ENCODE data around the gene KCND2. TPM values are rescaled to one million over a fixed set of nuclear protein-coding genes. Genes with fewer than 3 reads are reported as not detected.

KCND2 gene
- total and polyA plus RNA-seq, 2 of the 4 experiments (the other 2 are of a cell fraction), result under 0.01 TPM; not detected in 1

DNA sequence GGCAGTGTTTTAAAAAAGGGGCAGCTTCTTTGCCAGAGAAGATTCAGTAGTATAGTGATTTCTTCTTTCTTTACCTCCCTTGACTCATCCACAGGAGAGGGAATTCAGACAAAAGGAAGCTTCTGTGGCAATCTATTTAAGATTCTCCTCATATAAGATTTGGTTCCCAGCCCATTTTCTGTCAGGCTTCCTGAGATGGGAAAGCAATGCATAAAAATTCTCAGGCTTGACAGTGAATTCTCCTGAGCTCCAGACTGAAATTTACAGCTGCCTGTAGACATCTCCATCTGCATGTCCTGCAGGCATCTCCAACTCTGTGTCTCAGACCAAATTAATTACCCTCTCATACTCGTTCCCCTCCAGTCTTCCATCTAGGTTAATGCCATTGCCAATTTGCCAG is 512.1 kb downstream of the KCND2 start:
- H2BK15ac ChIP-seq (ENCODE audit: low read depth, low read length), result no peak overlapping the region
- no peaks in the 10 kb centered on the region for H3K79me1 ChIP-seq (ENCODE audit: low read depth in 1 of 2, low read length in 2 of 2)
- H3K4me2 ChIP-seq (ENCODE audit: low read depth, low read length), result no peak overlapping the region
- no peak overlapping the region for H3K23ac ChIP-seq (ENCODE audit: low read depth, low read length)
- ATAC-seq (ENCODE audit: low read depth), result no peak
- H4K8ac ChIP-seq (ENCODE audit: low read depth in 2 of 2, low read length in 2 of 2), result no peak overlapping the region
- H3K4ac ChIP-seq (ENCODE audit: low read depth, low read length), result no peak overlapping the region
- dilution Hi-C loops (cut with HindIII; ENCODE audit: low sequenced_read_pairs, unreplicated experiment) (no loop called here), intact Hi-C loops (cut with micrococcal nuclease) (no loop called here), in situ Hi-C loops (cut with MboI; ENCODE audit: low sequenced_read_pairs) (no loop called here)
- H3K9me1 ChIP-seq (ENCODE audit: insufficient read depth, low read length), result no peaks in the 10 kb centered on the region
- ChIA-PET POLR2A (ENCODE audit: unreplicated experiment) (no interaction called here), CTCF (no interaction called here)
- H2AK5ac ChIP-seq (ENCODE audit: low read depth, low read length), result no peak overlapping the region
- BruUV-seq (replicated peaks), result no TSS peak
- 33% methylated on average over 1 of the region's 1 CpG; no CpG with 5 or more reads in 1 of the 2 experiments for WGBS, 2 experiments (ENCODE audit: extremely low coverage in 2 of 2, insufficient read length in 1 of 2)
- H2BK20ac ChIP-seq (ENCODE audit: low read depth, low read length), result no peak overlapping the region
- no peak overlapping the region for H3K9ac ChIP-seq (ENCODE audit: low read depth, low read length)
- H2BK5ac ChIP-seq (ENCODE audit: low read depth, low read length, poor library complexity, severe bottlenecking), result no peak overlapping the region
- H3K56ac ChIP-seq (ENCODE audit: extremely low read depth, insufficient read depth, low read length), result no peak overlapping the region
- peaks cover 5% of the 10 kb centered on the region; the same call in 1 of the 2 replicates for H3K36me3 ChIP-seq (ENCODE audit: control insufficient read depth, insufficient read depth, low read length)
- H4K91ac ChIP-seq (ENCODE audit: insufficient read depth, low read depth, low read length), result no peak overlapping the region
- no peak overlapping the region for H2AK9ac ChIP-seq (replicated peaks; ENCODE audit: low read depth, low read length, poor library complexity)
- no peaks in the 10 kb centered on the region for H3K4me1 ChIP-seq (ENCODE audit: control insufficient read depth, insufficient read depth, low read length)
- H3K27ac ChIP-seq (ENCODE audit: insufficient read depth, low read length), result no peak overlapping the region
- H4K5ac ChIP-seq (ENCODE audit: low read depth, low read length), result no peak overlapping the region
- H3K14ac ChIP-seq (replicated peaks; ENCODE audit: low read depth, low read length), result no peak overlapping the region
- TF ChIP-seq CEBPB (IDR thresholded peaks at IDR 0.05; ENCODE audit: low read depth, low read length), result no peak
- no peak for TF ChIP-seq SMC3 (IDR thresholded peaks at IDR 0.05; ENCODE audit: low read depth, low read length)
- no peak for TF ChIP-seq MAZ (IDR thresholded peaks at IDR 0.05; ENCODE audit: borderline replicate concordance, low read depth, low read length)
- TF ChIP-seq, protein P1, sequence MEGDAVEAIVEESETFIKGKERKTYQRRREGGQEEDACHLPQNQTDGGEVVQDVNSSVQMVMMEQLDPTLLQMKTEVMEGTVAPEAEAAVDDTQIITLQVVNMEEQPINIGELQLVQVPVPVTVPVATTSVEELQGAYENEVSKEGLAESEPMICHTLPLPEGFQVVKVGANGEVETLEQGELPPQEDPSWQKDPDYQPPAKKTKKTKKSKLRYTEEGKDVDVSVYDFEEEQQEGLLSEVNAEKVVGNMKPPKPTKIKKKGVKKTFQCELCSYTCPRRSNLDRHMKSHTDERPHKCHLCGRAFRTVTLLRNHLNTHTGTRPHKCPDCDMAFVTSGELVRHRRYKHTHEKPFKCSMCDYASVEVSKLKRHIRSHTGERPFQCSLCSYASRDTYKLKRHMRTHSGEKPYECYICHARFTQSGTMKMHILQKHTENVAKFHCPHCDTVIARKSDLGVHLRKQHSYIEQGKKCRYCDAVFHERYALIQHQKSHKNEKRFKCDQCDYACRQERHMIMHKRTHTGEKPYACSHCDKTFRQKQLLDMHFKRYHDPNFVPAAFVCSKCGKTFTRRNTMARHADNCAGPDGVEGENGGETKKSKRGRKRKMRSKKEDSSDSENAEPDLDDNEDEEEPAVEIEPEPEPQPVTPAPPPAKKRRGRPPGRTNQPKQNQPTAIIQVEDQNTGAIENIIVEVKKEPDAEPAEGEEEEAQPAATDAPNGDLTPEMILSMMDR (conservative IDR thresholded peaks at IDR 0.05; ENCODE audit: low read depth, low read length), result no peak
- no peak for TF ChIP-seq RFX5 (IDR thresholded peaks at IDR 0.05; ENCODE audit: low read depth, low read length)
- no peak for TF ChIP-seq MXI1 (IDR thresholded peaks at IDR 0.05; ENCODE audit: borderline replicate concordance, low read depth, low read length)
- TF ChIP-seq MAFK (IDR thresholded peaks at IDR 0.05; ENCODE audit: low read depth, low read length), result no peak
- TF ChIP-seq, protein P2, sequence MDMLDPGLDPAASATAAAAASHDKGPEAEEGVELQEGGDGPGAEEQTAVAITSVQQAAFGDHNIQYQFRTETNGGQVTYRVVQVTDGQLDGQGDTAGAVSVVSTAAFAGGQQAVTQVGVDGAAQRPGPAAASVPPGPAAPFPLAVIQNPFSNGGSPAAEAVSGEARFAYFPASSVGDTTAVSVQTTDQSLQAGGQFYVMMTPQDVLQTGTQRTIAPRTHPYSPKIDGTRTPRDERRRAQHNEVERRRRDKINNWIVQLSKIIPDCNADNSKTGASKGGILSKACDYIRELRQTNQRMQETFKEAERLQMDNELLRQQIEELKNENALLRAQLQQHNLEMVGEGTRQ (IDR thresholded peaks at IDR 0.05; ENCODE audit: low read depth, low read length), result no peak
- no peak for TF ChIP-seq NFE2L2 (IDR thresholded peaks at IDR 0.05; ENCODE audit: low read depth, low read length)
- no peak for TF ChIP-seq RAD21 (IDR thresholded peaks at IDR 0.05; ENCODE audit: low read length)
- no peak for TF ChIP-seq CHD1 (IDR thresholded peaks at IDR 0.05; ENCODE audit: low read depth, low read length)
- no peak for TF ChIP-seq POLR2A (IDR thresholded peaks at IDR 0.05; ENCODE audit: low read depth, low read length)
- H3K27me3 ChIP-seq (ENCODE audit: control insufficient read depth, insufficient read depth, low read length), result no peaks in the 10 kb centered on the region; the same call in 1 of the 2 replicates
- DNase-seq, result no peak
- no peaks in the 10 kb centered on the region for H3K9me3 ChIP-seq (ENCODE audit: control insufficient read depth, insufficient read depth, low read length)
- H4K20me1 ChIP-seq (ENCODE audit: insufficient read depth, low read length), result no peaks in the 10 kb centered on the region
- no peak overlapping the region for H2BK120ac ChIP-seq (ENCODE audit: low read depth, low read length)
- no peak overlapping the region for H3K18ac ChIP-seq (ENCODE audit: low read depth, low read length)
- no peak overlapping the region for H3K4me3 ChIP-seq (ENCODE audit: insufficient read depth, low read depth, low read length)
- no peak overlapping the region for H2AFZ ChIP-seq (replicated peaks; ENCODE audit: low read length, poor library complexity)
